Testis (tissue), 3 donors: ENCODE measurements around the gene ZNRF4. TPM values are rescaled to one million over a fixed set of nuclear protein-coding genes. Genes with fewer than 3 reads are reported as not detected.
A peak's percentile ranks its signal among the peaks of the same experiment; 100 is the strongest.

Experiments used
- DNase-seq: peaks from one replicate; pipeline ENCODE4 v3.0.0-alpha.2; 2019
- H3K27ac ChIP-seq, 2 donors: fragments of 200-600 bp; sonication (generic); one replicate each; pipeline ENCODE4 v1.5.1; 2019
- H3K27me3 ChIP-seq: fragments of 200-600 bp; sonication (generic); one replicate; pipeline ENCODE4 v1.5.1; 2019
- H3K36me3 ChIP-seq: fragments of 200-600 bp; sonication (generic); one replicate; pipeline ENCODE4 v1.5.1; 2017; ENCODE audit warnings: low read depth; ENCODE audit errors: missing control alignments
- H3K4me1 ChIP-seq: fragments of 200-600 bp; sonication (generic); one replicate; pipeline ENCODE4 v1.5.1; 2019
- H3K4me3 ChIP-seq, 2 donors: fragments of 200-600 bp; sonication (generic); one replicate each; pipeline ENCODE4 v1.5.1; 2017 to 2019
- H3K9me3 ChIP-seq: fragments of 200-600 bp; sonication (generic); one replicate; pipeline ENCODE4 v1.5.1; 2017
- POLR2A ChIP-seq: fragments of 450-650 bp; IDR thresholded peaks from one replicate; pipeline ENCODE4 v1.6.1; 2017; ENCODE audit warnings: antibody characterized with exemption, mild to moderate bottlenecking, moderate library complexity
- WGBS, 2 donors: methylation state at CpG; one replicate each; pipeline ENCODE4 v1.1.5; 2018; 5-methylcytosine and 5-hydroxymethylcytosine counted together
- intact Hi-C: fragments of 100-400 bp; cut with DNase I; formaldehyde crosslinking; loops from one replicate; pipeline ENCODE4 v1.15.1; 2023; ENCODE audit warnings: low total_unique reads
- polyA plus RNA-seq: library from polyadenylated mRNA; stranded (reverse); fragments of 350-450 nt; fragmentation: Illumina TruSeq; extraction: RNeasy Lipid Tissue Mini Kit (QIAGEN cat#74804); gene quantifications from one replicate; pipeline ENCODE4 v1.2.3, GENCODE V29; 2014; ENCODE audit warnings: low read depth, low replicate concordance; ENCODE audit not compliant: insufficient read depth
- total RNA-seq, 2 donors: library from RNA; depleted of rRNA; stranded (reverse); fragments of >200 nt; gene quantifications; one replicate each; pipeline ENCODE4 v1.2.3, GENCODE V29; 2016
- TF ChIP-seq, protein P1 (sequence below), 3 experiments: fragments of 450-650 bp in 2 of 3; fragments of 200-600 bp in 1 of 3; sonication (generic) in 1 of 3; IDR thresholded peaks; one replicate each; pipeline ENCODE4 v1.5.1; 2016 to 2019; ENCODE audit warnings: antibody characterized with exemption in 3 of 3, mild to moderate bottlenecking in 2 of 3, moderate library complexity in 1 of 3

The ZNRF4 gene
- total and polyA plus RNA-seq, 3 donors from 2014 or later, result 74.1 to 147 (median 137) TPM

DNA sequence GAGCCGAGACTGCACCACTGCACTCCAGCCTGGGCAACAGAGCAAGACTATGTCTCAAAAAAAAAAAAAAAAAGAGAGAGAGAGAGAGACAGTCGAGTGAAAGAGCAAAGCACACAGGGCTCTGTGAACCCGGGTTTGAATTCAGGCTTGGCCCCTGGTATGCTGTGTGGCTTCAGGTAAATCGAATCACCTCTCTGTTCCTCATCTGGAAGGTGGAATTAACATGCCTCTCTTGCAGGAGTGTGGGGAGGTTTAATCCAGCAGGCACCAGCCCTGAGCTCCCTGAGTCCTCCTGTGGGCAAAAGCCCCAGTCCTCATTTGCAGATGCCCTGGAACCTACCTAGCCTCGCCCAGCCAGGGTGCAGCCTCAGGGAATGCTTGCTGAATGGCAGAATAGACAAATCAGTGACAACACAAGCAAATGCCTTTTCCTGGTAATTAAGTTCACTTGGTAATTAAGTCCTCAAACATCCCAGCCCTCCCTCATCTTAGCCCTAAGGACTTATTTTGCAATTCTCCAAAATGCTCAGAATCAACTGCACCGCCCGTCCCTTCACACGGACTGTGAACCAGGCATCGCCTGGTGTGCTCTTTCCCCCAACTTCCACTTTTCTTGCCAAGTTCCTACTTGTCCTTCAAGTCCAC is 4.6 kb upstream of the ZNRF4 start:
- no peak for DNase-seq
- intact Hi-C loops, result no loop called here
- Histone ChIP-seq H3K36me3 (no peaks in the 10 kb centered on the region), H3K4me3 (no peak overlapping the region), H3K4me1 (no peaks in the 10 kb centered on the region), H3K27ac (no peak overlapping the region), H3K9me3 (no peaks in the 10 kb centered on the region), H3K27me3 (no peaks in the 10 kb centered on the region)
- WGBS, 2 donors, result 61 to 74% methylated on average over 9 of the region's 9 CpGs
- TF ChIP-seq, protein P1, sequence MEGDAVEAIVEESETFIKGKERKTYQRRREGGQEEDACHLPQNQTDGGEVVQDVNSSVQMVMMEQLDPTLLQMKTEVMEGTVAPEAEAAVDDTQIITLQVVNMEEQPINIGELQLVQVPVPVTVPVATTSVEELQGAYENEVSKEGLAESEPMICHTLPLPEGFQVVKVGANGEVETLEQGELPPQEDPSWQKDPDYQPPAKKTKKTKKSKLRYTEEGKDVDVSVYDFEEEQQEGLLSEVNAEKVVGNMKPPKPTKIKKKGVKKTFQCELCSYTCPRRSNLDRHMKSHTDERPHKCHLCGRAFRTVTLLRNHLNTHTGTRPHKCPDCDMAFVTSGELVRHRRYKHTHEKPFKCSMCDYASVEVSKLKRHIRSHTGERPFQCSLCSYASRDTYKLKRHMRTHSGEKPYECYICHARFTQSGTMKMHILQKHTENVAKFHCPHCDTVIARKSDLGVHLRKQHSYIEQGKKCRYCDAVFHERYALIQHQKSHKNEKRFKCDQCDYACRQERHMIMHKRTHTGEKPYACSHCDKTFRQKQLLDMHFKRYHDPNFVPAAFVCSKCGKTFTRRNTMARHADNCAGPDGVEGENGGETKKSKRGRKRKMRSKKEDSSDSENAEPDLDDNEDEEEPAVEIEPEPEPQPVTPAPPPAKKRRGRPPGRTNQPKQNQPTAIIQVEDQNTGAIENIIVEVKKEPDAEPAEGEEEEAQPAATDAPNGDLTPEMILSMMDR (IDR thresholded peaks at IDR 0.05), result no peak
- TF ChIP-seq POLR2A, result no peak

DNA sequence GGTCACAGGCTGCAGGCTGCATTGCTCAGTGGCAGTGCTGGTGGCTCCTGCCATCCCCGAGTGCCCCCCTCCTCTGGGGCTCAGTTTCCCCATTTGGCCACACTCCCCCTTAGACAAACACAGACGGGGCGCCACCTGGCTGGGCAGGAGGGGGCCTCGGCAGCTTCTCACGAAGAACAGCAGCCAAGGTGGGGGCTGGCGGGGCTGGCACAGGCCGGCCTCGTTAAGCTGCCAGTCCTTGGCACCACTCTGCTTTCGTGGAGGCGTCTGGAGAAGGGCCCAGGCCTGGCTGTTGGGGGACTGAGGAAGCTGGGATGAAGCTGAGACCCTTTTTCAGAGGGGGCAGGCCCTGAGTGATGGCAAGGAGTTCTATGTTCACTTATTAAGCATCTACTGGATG is 3.7 kb upstream of the ZNRF4 start:
- Histone ChIP-seq H3K4me1 (no peaks in the 10 kb centered on the region), H3K9me3 (no peaks in the 10 kb centered on the region), H3K36me3 (no peaks in the 10 kb centered on the region), H3K27ac (no peak overlapping the region), H3K27me3 (no peaks in the 10 kb centered on the region), H3K4me3 (no peak overlapping the region)
- WGBS, 2 donors, result 63 to 73% methylated on average over 5 to 10 of the region's 10 CpGs
- no peak for TF ChIP-seq POLR2A
- TF ChIP-seq, protein P1 (IDR thresholded peaks at IDR 0.05), result no peak
- no peak for DNase-seq
- intact Hi-C loops, result no loop called here

DNA sequence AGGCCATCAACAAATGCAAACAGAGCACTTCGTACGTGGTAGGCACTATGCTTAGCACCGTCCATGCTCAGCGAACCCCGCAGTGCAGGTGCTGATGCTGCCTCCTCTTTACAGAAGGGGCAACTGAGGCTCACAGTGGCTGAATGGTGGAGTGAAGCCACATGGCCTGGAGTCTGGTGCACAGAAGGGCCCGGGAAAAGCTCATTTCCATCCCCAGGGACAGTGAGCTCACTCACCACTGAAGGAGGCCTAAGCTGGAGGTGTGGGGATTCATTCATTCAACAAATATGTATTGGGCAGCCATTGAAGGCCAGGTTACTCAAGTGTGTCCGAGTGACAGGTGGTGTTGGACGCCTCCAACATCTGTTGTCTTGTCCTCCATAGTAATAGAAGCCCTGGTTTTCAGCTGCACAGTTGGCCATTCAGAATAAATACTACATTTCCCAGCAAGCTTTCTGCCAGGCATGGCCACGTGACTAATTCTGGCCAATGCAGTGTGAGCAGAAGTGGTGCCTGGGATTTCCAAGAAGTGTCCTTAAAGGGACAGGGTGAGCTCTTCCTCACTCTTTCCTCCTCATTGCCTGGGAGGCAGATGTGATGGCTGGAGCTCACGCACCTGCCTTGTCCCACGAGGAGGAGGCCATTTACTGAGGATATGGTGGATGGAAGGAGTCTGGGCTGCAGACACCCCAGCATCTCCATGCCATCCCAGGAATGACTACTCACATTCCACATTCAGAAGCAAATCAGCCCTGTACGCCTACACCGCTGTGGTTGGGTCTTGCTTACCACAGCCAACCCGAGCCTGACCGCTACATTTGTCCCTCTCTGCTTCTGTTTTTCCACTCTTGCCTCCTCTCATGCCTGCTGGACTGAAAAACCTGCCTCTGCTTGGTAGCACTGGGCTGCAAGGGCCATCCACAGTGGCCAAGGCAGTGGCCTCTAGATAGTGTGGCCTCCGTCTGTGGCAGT is 2.3 kb upstream of the ZNRF4 start:
- peak; percentile 33 for DNase-seq
- no peak for TF ChIP-seq POLR2A
- TF ChIP-seq, protein P1 (IDR thresholded peaks at IDR 0.05), result no peak
- intact Hi-C loops, result no loop called here
- Histone ChIP-seq H3K27me3 (no peaks in the 10 kb centered on the region), H3K36me3 (no peaks in the 10 kb centered on the region), H3K4me3 (no peak overlapping the region), H3K27ac (no peak overlapping the region), H3K9me3 (no peaks in the 10 kb centered on the region), H3K4me1 (no peaks in the 10 kb centered on the region)
- 79 to 84% methylated on average over 10 to 16 of the region's 16 CpGs for WGBS, 2 donors

DNA sequence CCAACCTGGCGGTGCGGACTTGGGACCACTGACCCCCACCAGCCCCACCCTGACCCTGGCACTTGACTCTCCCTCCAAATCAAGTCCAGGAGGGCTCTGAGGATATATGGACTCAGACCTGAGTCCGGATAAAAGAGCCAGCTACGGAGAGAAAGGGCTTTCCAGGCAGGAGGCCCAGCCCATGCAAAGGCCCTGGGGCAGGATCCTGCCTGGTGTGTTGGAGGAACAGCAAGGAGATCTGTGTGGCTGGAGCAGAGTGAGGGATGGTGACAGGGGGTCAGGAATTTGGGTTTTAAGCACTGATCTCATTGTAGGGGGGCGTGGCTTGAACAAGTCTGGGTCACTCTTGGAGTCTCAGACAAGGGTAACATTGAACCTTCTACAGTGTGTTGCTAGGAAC is 474 bp upstream of the ZNRF4 start:
- Histone ChIP-seq H3K4me1 (no peaks in the 10 kb centered on the region), H3K27ac (no peak overlapping the region), H3K9me3 (no peaks in the 10 kb centered on the region), H3K4me3 (no peak overlapping the region), H3K27me3 (no peaks in the 10 kb centered on the region), H3K36me3 (no peaks in the 10 kb centered on the region)
- 71 to 95% methylated on average over 4 to 5 of the region's 5 CpGs for WGBS, 2 donors
- intact Hi-C loops, result no loop called here
- DNase-seq, result no peak
- TF ChIP-seq, protein P1 (IDR thresholded peaks at IDR 0.05), result no peak
- no peak for TF ChIP-seq POLR2A
